HepG2 (cell line): ENCODE measurements around the gene VANGL2. TPM values are rescaled to one million over a fixed set of nuclear protein-coding genes. Genes with fewer than 3 reads are reported as not detected.

Source experiments
- ATAC-seq: fragments of 200-7000 bp; cut with Tn5 transposase; 3 replicates; pipeline ENCODE4 v1.9.1; 2020; ENCODE audit warnings: mild to moderate bottlenecking, moderate library complexity
- BruUV-seq: library from RNA; stranded (reverse); fragments of 400-500 nt; replicated peaks from 2 replicates; lab custom pipeline; 2021; lab: Mats Ljungman, UMichigan
- CTCF ChIA-PET: fragments of 300-600 bp; formaldehyde crosslinking; extraction: SDS; loops from one replicate; lab custom pipeline; 2021; ENCODE audit warnings: low total read pairs, inconsistent platforms, low intra/inter-chr PET ratio; lab: Yijun Ruan, JAX
- POLR2A ChIA-PET: fragments of 350-600 bp; sonication (Branson Sonifier 250); formaldehyde crosslinking; loops from one replicate; lab custom pipeline; 2020; ENCODE audit warnings: antibody characterized with exemption, inconsistent platforms; lab: Yijun Ruan, JAX
- DNase-seq: peaks from one replicate; pipeline ENCODE4 v3.0.0-alpha.2; 2015; ENCODE audit warnings: low spot score
- FAIRE-seq: peaks from 3 replicates; lab custom pipeline; 2011; peaks lifted over from hg19 to GRCh38; lab: Jason Lieb, UNC
- H2AFZ ChIP-seq: one replicate; pipeline ENCODE4 v1.6.1; 2011; ENCODE audit warnings: low read length, inconsistent platforms
- H3K27ac ChIP-seq: fragments of 300-600 bp; 3 replicates; pipeline ENCODE4 v1.8.0; 2011; ENCODE audit warnings: mixed run types, mild to moderate bottlenecking, mixed read lengths, low read length, inconsistent platforms; ENCODE audit not compliant: insufficient read depth; ENCODE audit errors: extremely low read length
- H3K27me3 ChIP-seq, 2 experiments: fragments of 200-600 bp in 1 of 2; 2 replicates in 1 of 2; 3 replicates in 1 of 2; pipeline versions ENCODE4 v1.6.0 to v1.8.0; 2011; ENCODE audit warnings: low read length in 2 of 2, mild to moderate bottlenecking in 2 of 2, moderate library complexity in 2 of 2, inconsistent platforms in 1 of 2; ENCODE audit not compliant: insufficient read depth in 2 of 2, control insufficient read depth in 1 of 2
- H3K36me3 ChIP-seq, 2 experiments: fragments of 200-600 bp in 1 of 2; replicated peaks in 1 of 2; 2 replicates in 1 of 2; 3 replicates in 1 of 2; pipeline versions ENCODE4 v1.5.1 to v1.8.0; 2011; ENCODE audit warnings: low read length in 2 of 2, inconsistent platforms in 1 of 2; ENCODE audit not compliant: insufficient read depth in 2 of 2, control insufficient read depth in 1 of 2
- H3K4me1 ChIP-seq: 2 replicates; pipeline ENCODE4 v1.5.1; 2012; ENCODE audit warnings: low read length, inconsistent platforms; ENCODE audit not compliant: insufficient read depth
- H3K4me2 ChIP-seq: 2 replicates; pipeline ENCODE4 v1.6.0; 2011; ENCODE audit warnings: low read depth, low read length, inconsistent platforms
- H3K4me3 ChIP-seq, 3 experiments: fragments of 200-600 bp in 1 of 3; sonication (generic), shearing (Covaris generic) in 1 of 3; replicated peaks in 1 of 3; 2 replicates each; pipeline ENCODE4 v1.5.1; 2011 to 2016; ENCODE audit warnings: low read length in 3 of 3, inconsistent platforms in 2 of 3, low read depth in 2 of 3, mild to moderate bottlenecking in 2 of 3, control low read depth in 1 of 3, mixed read lengths in 1 of 3; ENCODE audit not compliant: insufficient read depth in 1 of 3
- H3K79me2 ChIP-seq: one replicate; pipeline ENCODE4 v1.6.1; 2011; ENCODE audit warnings: low read length, inconsistent platforms; ENCODE audit not compliant: insufficient read depth
- H3K9ac ChIP-seq: 2 replicates; pipeline ENCODE4 v1.6.0; 2011; ENCODE audit warnings: mild to moderate bottlenecking, low read depth, low read length, inconsistent platforms; ENCODE audit not compliant: insufficient read depth
- H3K9me3 ChIP-seq: 2 replicates; pipeline ENCODE4 v1.5.1; 2012; ENCODE audit warnings: mild to moderate bottlenecking, low read length
- H4K20me1 ChIP-seq: 2 replicates; pipeline ENCODE4 v1.6.0; 2011; ENCODE audit warnings: inconsistent platforms, mild to moderate bottlenecking, low read length, moderate library complexity; ENCODE audit not compliant: insufficient read depth
- ATF7-NPFF ChIP-seq: sonication (generic); formaldehyde crosslinking; IDR thresholded peaks from 2 replicates; pipeline ENCODE4 v1.8.1; 2023; ENCODE audit warnings: mild to moderate bottlenecking, low read depth, missing genetic modification reagents, moderate library complexity
- GLI4 ChIP-seq: sonication (generic); formaldehyde crosslinking; IDR thresholded peaks from 2 replicates; pipeline ENCODE4 v1.5.1; 2020; ENCODE audit warnings: missing genetic modification reagents, mild to moderate bottlenecking, moderate library complexity, borderline replicate concordance
- HOMEZ ChIP-seq: IDR thresholded peaks from 2 replicates; pipeline ENCODE4 v1.6.1; 2016; ENCODE audit warnings: low read depth
- IRF1 ChIP-seq: sonication (generic); formaldehyde crosslinking; IDR thresholded peaks from 2 replicates; pipeline ENCODE4 v1.4.0; 2020; ENCODE audit warnings: low read depth, mild to moderate bottlenecking, missing genetic modification reagents
- JUND ChIP-seq: sonication (generic); formaldehyde crosslinking; IDR thresholded peaks from 2 replicates; pipeline ENCODE4 v1.8.0; 2022; ENCODE audit warnings: mild to moderate bottlenecking, missing genetic modification reagents
- NFYC ChIP-seq: IDR thresholded peaks from 2 replicates; pipeline ENCODE4 v1.6.1; 2016; ENCODE audit warnings: missing genetic modification reagents, missing compliant biosample characterization
- PAX8 ChIP-seq: sonication (generic); formaldehyde crosslinking; IDR thresholded peaks from 2 replicates; pipeline ENCODE4 v1.8.0; 2022; ENCODE audit warnings: mild to moderate bottlenecking, missing genetic modification reagents, borderline replicate concordance
- POGK ChIP-seq: sonication (generic); formaldehyde crosslinking; conservative IDR thresholded peaks from 2 replicates; pipeline ENCODE4 v1.8.0; 2022; ENCODE audit warnings: mild to moderate bottlenecking, moderate library complexity, missing genetic modification reagents
- RARA ChIP-seq: IDR thresholded peaks from 2 replicates; pipeline ENCODE4 v1.6.1; 2016; ENCODE audit warnings: missing genetic modification reagents, missing compliant biosample characterization
- XBP1 ChIP-seq: sonication (generic); formaldehyde crosslinking; IDR thresholded peaks from 2 replicates; pipeline ENCODE4 v1.5.0; 2020; ENCODE audit warnings: missing genetic modification reagents
- ZBTB3 ChIP-seq: sonication (generic); formaldehyde crosslinking; IDR thresholded peaks from 2 replicates; pipeline ENCODE4 v1.4.0; 2020; ENCODE audit warnings: low read depth, mild to moderate bottlenecking, moderate library complexity, missing genetic modification reagents, borderline replicate concordance
- ZNF180 ChIP-seq: sonication (generic); formaldehyde crosslinking; IDR thresholded peaks from 2 replicates; pipeline ENCODE4 v1.4.0; 2020; ENCODE audit warnings: low read depth, missing genetic modification reagents, borderline replicate concordance
- ZNF251 ChIP-seq: sonication (generic); formaldehyde crosslinking; IDR thresholded peaks from 2 replicates; pipeline ENCODE4 v1.9.0; 2021; ENCODE audit warnings: mild to moderate bottlenecking, missing genetic modification reagents
- ZNF543 ChIP-seq: sonication (generic); formaldehyde crosslinking; IDR thresholded peaks from 2 replicates; pipeline ENCODE4 v1.4.0; 2020; ENCODE audit warnings: mild to moderate bottlenecking, missing genetic modification reagents
- ZNF724P ChIP-seq: sonication (generic); formaldehyde crosslinking; IDR thresholded peaks from 2 replicates; pipeline ENCODE4 v1.8.0; 2022; ENCODE audit warnings: missing genetic modification reagents, borderline replicate concordance
- ZNF781 ChIP-seq: sonication (generic); formaldehyde crosslinking; IDR thresholded peaks from 2 replicates; pipeline ENCODE4 v1.5.1; 2020; ENCODE audit warnings: borderline replicate concordance, mild to moderate bottlenecking, missing genetic modification reagents; ENCODE audit errors: not compliant biosample characterization
- ZSCAN25 ChIP-seq: sonication (generic); formaldehyde crosslinking; IDR thresholded peaks from 2 replicates; pipeline ENCODE4 v1.8.0; 2022; ENCODE audit warnings: mild to moderate bottlenecking, missing genetic modification reagents
- ZZZ3 ChIP-seq: sonication (generic); formaldehyde crosslinking; IDR thresholded peaks from 2 replicates; pipeline ENCODE4 v1.4.0; 2020; ENCODE audit warnings: missing genetic modification reagents, mild to moderate bottlenecking, borderline replicate concordance
- WGBS: methylation state at CpG from one replicate; pipeline ENCODE4 v1.1.6; 2017; ENCODE audit warnings: low lambda C conversion rate; 5-methylcytosine and 5-hydroxymethylcytosine counted together
- in situ Hi-C: cut with HindIII; loops from 2 replicates; pipeline ENCODE4 v1.10.0; 2017; ENCODE audit warnings: low pct_unique_long_range_greater_than_20kb; ENCODE audit not compliant: extremely low pct_ligation_motif_present
- intact Hi-C: fragments of 100-400 bp; cut with micrococcal nuclease; formaldehyde crosslinking; loops from one replicate; pipeline ENCODE4 v1.10.0; 2022; ENCODE audit not compliant: unreplicated experiment
- polyA plus RNA-seq, 8 experiments: library from polyadenylated mRNA; depleted of rRNA in 3 of 8; stranded (reverse) in 7 of 8; unstranded in 1 of 8; fragments of >200 nt; fragmentation: Illumina TruSeq in 4 of 8; extraction: Trizol in 4 of 8; gene quantifications; 2 replicates each; pipeline versions ENCODE4 v1.2.1 to v1.2.3, GENCODE V29; 2011 to 2016; ENCODE audit warnings: low read depth in 4 of 8, missing spikeins in 1 of 8, mixed read lengths in 1 of 8; ENCODE audit not compliant: insufficient read depth in 1 of 8
- total RNA-seq, 5 experiments: library from RNA; depleted of rRNA; stranded (reverse); fragments of >200 nt; fragmentation: Illumina TruSeq; extraction: Trizol; gene quantifications; 2 replicates each; pipeline ENCODE4 v1.2.3, GENCODE V29; 2016; ENCODE audit warnings: low read depth in 1 of 5

The VANGL2 gene
- total and polyA plus RNA-seq, 2 of the 13 experiments (the other 11 are each of a cell fraction or from before 2014, with no cell fraction given), result 0.09 TPM; not detected in 1

DNA sequence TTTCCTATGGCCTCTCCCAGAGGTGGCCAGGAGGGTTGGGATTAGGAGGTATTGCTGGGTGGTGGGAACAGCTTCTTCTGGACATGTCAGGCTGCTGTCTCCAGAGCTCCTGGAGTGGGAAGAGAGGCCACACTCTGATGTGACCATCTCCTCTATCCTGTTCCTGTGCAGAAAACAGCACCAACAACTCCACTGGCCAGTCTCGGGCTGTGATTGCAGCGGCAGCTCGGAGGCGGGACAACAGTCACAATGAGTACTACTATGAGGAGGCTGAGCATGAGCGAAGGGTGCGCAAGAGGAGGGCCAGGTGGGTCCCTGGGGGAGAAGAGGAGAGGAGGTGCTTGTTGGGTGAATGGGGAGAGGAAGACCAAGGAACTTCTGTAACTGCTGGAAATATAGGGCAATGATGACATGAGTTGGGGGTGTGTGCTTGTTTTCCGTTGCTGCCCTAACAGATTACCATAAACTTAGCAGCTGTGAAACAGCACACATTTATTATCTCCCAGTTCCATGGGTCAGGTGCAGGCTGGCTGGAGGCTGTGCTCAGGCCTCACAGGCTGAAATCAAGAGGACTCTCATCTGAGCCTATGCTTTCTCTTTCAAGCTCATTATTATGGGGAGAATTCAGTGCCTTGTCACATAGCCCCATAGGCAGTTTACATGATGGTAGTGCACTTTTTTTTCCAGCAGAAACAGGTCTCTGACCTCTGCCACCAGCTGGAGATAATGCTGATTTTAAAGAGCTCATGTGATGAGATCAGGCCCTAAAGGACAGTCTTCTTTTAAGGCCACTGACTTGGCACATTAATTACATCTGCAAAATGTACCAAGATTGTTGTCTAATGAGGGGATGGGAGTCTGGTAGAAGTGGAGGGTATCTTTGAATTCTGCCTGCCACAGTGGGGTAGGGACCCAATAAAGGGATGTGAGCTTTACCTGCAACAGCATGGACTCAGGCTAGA, 20.8 kb downstream of the VANGL2 start:
- Histone ChIP-seq H3K27ac (no peak overlapping the region), H4K20me1 (no peaks in the 10 kb centered on the region), H3K27me3 (peaks cover 0 to 14% of the 10 kb centered on the region in 2 experiments; a peak in 2 of 5 replicates), H2AFZ (no peak overlapping the region), H3K36me3 (no peaks in the 10 kb centered on the region), H3K79me2 (no peaks in the 10 kb centered on the region), H3K4me3 (no peak overlapping the region), H3K9me3 (no peaks in the 10 kb centered on the region), H3K9ac (no peak overlapping the region), H3K4me1 (no peaks in the 10 kb centered on the region), H3K4me2 (no peak overlapping the region)
- TF ChIP-seq RARA (CRISPR knock-in tag), result no peak
- TF ChIP-seq ZNF180 (CRISPR knock-in tag), result no peak
- no peak for TF ChIP-seq IRF1 (CRISPR knock-in tag)
- TF ChIP-seq JUND (CRISPR knock-in tag), result no peak
- no peak for TF ChIP-seq ZNF724P (CRISPR knock-in tag)
- no peak for TF ChIP-seq ZNF543 (CRISPR knock-in tag)
- no peak for TF ChIP-seq ATF7-NPFF (CRISPR knock-in tag)
- no peak for TF ChIP-seq NFYC (CRISPR knock-in tag)
- TF ChIP-seq POGK (CRISPR knock-in tag), result no peak
- TF ChIP-seq ZBTB3 (CRISPR knock-in tag), result no peak
- no peak for TF ChIP-seq PAX8 (CRISPR knock-in tag)
- TF ChIP-seq ZSCAN25 (CRISPR knock-in tag), result no peak
- no peak for TF ChIP-seq ZZZ3 (CRISPR knock-in tag)
- TF ChIP-seq ZNF251 (CRISPR knock-in tag), result no peak
- TF ChIP-seq XBP1 (CRISPR knock-in tag), result no peak
- TF ChIP-seq ZNF781, result no peak
- no peak for TF ChIP-seq HOMEZ (CRISPR knock-in tag)
- TF ChIP-seq GLI4 (CRISPR knock-in tag), result no peak
- in situ Hi-C loops (no loop called here), intact Hi-C loops (no loop called here)
- 72% methylated on average over 7 of the region's 7 CpGs for WGBS
- ATAC-seq (no peak), FAIRE-seq (no peak), DNase-seq (no peak)
- CTCF ChIA-PET, result no interaction called here
- BruUV-seq, result no TSS peak
- POLR2A ChIA-PET, result no interaction called here
